ENCODE results near the gene CCDC17. TPM values are rescaled to one million over a fixed set of nuclear protein-coding genes. Genes with fewer than 3 reads are reported as not detected.
A peak's percentile ranks its signal among the peaks of the same experiment; 100 is the strongest.
"Not testable (repeated sequence)": the region's sequence is repeated elsewhere in the genome, so short reads cannot be mapped to it uniquely, and the experiment has no call there.

CCDC17 gene
- total RNA-seq, 2 experiments from 2014 or later = 1.0 to 1.6 TPM

DNA sequence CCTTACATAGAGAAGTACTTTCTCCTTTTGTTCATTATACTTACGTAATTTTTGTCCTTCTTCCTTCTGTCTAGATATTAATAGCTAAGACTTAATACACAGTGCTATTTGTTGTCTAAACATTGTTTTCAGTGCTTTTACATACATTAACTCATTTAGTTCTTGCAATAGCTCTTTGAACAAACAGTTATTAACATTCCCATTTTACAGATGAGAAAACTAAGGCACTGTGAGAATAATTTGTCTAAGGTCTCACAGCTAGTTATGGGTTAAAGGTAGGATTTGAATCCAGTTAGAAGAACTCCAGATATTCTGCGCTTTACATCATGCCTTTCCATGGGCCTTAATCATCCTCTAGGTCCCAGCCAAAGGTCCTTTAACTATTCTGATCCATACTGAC, 19.6 kb downstream of the CCDC17 start:
- CTCF ChIA-PET = interaction anchor here (0.6 to 1.4 kb wide), 2 partner anchors 10 to 282 kb away, joined by 3 read pairs; no protein-coding TSS in a partner anchor
- POLR2A ChIA-PET = interaction anchor here (0.6 to 1.2 kb wide), 2 partner anchors 9 to 353 kb away, joined by 3 to 4 read pairs; no protein-coding TSS in a partner anchor
- peaks cover 28% of the 10 kb centered on the region for H3K4me1 Mint-ChIP-seq

DNA sequence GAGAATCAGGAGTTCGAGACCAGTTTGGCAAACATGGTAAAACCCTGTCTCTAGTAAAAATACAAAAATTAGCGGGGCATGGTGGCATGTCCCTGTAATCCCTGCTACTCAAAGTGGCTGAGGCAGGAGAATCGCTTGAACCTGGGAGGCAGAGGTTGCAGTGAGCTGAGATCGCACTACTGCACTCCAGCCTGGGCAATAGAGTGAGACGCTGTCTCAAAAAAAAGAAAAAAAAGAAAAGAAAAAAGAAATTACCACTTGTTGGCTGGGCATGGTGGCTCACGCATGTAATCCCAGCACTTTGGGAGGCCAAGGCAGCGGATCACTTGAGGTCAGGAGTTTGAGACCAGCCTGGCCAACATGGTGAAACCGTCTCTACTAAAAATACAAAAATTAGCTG, 27.1 kb downstream of the CCDC17 start:
- CTCF ChIA-PET = interaction anchor here (0.6 kb wide), 2 partner anchors 104 to 282 kb away, joined by 3 to 4 read pairs; no protein-coding TSS in a partner anchor
- ATAC-seq; H3K9me3 Mint-ChIP-seq (ENCODE audit: low read depth); DNase-seq; POLR2A ChIA-PET; H3K27ac Mint-ChIP-seq; H3K27me3 Mint-ChIP-seq; intact Hi-C loops (cut with DNase I, micrococcal nuclease); H3K4me3 Mint-ChIP-seq: not testable (repeated sequence)
- Mint-ChIP-seq H3K4me1 (peaks cover 43% of the 10 kb centered on the region), H3K36me3 (ENCODE audit: low read depth) (peaks cover 47% of the 10 kb centered on the region)

More for the DNA sequence above, 19.6 kb downstream of the CCDC17 start:
- no peak for ATAC-seq
- Mint-ChIP-seq H3K27me3 (no peaks in the 10 kb centered on the region), H3K4me3 (no peak overlapping the region), H3K27ac (peak overlapping the region; percentile 29), H3K9me3 (ENCODE audit: low read depth) (no peaks in the 10 kb centered on the region), H3K36me3 (ENCODE audit: low read depth) (peaks cover 57% of the 10 kb centered on the region)
- intact Hi-C loops (cut with DNase I, micrococcal nuclease) = no loop called here
- DNase-seq = no peak

DNA sequence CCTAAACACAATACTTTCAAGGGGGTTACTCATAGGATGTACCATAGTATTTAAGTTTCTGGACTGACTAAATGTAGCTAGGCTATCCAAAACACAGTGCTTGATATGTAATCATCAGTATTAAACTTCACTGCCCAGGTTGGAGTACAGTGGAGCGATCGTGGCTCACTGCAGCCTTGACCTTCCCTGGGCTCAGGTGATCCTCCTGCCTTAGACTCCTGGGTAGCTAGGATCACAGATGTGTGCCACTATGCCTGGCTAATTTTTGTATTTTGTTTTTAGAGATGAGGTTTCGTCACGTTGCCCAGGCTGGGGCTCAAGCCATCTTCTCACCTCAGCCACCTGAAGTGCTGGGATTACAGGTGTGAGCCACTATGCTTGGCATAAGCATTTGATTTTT, 29.4 kb downstream of the CCDC17 start:
- CTCF ChIA-PET = no interaction called here
- peaks cover 32% of the 10 kb centered on the region for H3K4me1 Mint-ChIP-seq
- H3K9me3 Mint-ChIP-seq (ENCODE audit: low read depth) = no peaks in the 10 kb centered on the region
- POLR2A ChIA-PET = interaction anchor here (0.5 to 1.6 kb wide), 3 partner anchors 9 to 775 kb away, joined by 3 to 10 read pairs (median 3); no protein-coding TSS in a partner anchor
- ATAC-seq = no peak
- H3K27me3 Mint-ChIP-seq = no peaks in the 10 kb centered on the region
- intact Hi-C loops (cut with DNase I, micrococcal nuclease) = no loop called here
- DNase-seq = no peak
- no peak overlapping the region for H3K4me3 Mint-ChIP-seq
- peaks cover 51% of the 10 kb centered on the region for H3K36me3 Mint-ChIP-seq (ENCODE audit: low read depth)
- H3K27ac Mint-ChIP-seq = no peak overlapping the region

DNA sequence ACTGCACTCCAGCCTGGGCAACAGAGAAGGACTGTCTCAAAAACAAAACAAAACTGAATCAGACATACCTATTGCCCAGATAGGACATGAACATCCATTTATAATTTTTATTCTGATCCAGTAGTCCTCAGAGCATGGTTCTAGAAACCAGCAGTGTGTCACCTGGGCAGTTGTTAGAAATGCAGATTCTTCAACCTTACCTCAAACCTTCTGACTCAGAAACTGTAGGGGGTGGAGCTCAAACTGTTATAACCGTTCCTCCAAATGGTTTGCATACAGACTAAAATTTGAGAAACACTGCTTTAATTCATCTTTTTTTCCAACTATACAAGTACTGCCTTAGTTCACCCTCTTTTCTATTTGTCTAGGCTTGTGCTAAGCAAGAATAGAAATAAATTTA, 34.0 kb downstream of the CCDC17 start:
- Mint-ChIP-seq H3K36me3 (ENCODE audit: low read depth) (peaks cover 38% of the 10 kb centered on the region), H3K27me3 (no peaks in the 10 kb centered on the region), H3K4me1 (peaks cover 34% of the 10 kb centered on the region), H3K4me3 (no peak overlapping the region), H3K9me3 (ENCODE audit: low read depth) (no peaks in the 10 kb centered on the region), H3K27ac (no peak overlapping the region)
- intact Hi-C loops (cut with DNase I, micrococcal nuclease) = loop anchor here in 1 of 2 experiments (10.0 kb wide), 1 partner anchor 855 kb away; the partner anchor contains the start of genes KIF2C and RNU5D-1
- ATAC-seq (no peak), DNase-seq (no peak)
- CTCF ChIA-PET = no interaction called here
- POLR2A ChIA-PET = interaction anchor here (0.6 to 1.1 kb wide), 3 partner anchors 36 to 771 kb away, joined by 3 to 4 read pairs (median 3); no protein-coding TSS in a partner anchor

DNA sequence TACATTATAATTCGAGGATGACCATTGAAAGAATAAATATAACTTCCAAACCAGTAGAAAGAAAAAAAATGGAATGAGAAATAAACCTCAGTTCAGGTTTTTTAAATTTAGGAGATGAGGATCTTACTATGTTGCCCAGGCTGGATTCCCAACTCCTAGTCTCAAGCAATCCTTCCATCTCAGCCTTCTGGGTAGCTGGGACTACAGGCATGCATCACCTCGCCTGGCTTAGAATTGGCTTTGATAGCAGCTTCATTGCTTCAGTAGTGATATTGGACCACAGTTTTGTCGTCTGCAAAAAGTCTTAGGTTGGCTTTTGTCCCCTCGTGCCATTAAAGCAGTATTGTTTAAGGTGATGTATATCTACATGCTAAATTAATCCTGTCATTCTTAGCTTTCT, 37.1 kb downstream of the CCDC17 start:
- Mint-ChIP-seq H3K4me3 (peak overlapping the region; percentile 91), H3K4me1 (peaks cover 32% of the 10 kb centered on the region), H3K9me3 (ENCODE audit: low read depth) (no peaks in the 10 kb centered on the region), H3K36me3 (ENCODE audit: low read depth) (peaks cover 15% of the 10 kb centered on the region), H3K27me3 (no peaks in the 10 kb centered on the region), H3K27ac (peak overlapping the region; percentile 77)
- intact Hi-C loops (cut with DNase I, micrococcal nuclease) = loop anchor here in 1 of 2 experiments (10.0 kb wide), 1 partner anchor 852 kb away; the partner anchor contains the start of genes KIF2C and RNU5D-1
- ChIA-PET POLR2A (interaction anchor here (0.6 to 3.9 kb wide), 5 partner anchors 65 to 247 kb away, joined by 3 to 36 read pairs (median 4); partner anchors contain the start of genes MUTYH, PRDX1 and TOE1), CTCF (interaction anchor here (0.6 kb wide), 1 partner anchor 601 kb away, joined by 3 read pairs; the partner anchor contains the start of gene EIF2B3)
- ATAC-seq = no peak
- DNase-seq = no peak

DNA sequence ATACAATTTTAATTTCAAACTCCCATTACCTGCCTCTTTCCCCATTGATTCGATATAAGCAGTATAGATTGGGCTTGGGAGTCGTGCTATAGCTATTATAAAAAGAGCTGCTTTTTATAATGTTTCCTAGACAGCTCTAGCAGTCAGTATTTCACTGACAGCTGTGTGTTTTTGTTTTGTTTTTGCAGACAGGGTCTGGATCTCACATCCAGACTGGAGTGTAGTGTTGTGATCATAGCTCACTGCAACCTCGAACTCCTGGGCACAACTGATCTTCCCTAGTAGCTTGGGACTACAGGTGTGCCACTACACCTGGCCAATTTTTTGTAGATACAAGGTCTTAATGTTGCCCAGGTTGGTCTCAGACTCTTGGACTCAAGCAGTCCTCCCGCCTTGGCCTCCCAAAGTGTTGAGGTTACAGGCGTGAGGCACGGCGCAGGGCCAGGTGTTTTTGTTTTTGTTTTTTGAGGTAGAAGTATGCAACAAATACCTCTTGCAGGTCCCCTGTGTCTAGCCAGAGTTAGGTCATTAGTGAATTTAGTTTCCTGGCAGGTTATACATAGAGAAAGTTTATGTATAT, 38.3 kb downstream of the CCDC17 start:
- H3K27me3 Mint-ChIP-seq = no peaks in the 10 kb centered on the region
- no peaks in the 10 kb centered on the region for H3K9me3 Mint-ChIP-seq (ENCODE audit: low read depth)
- ATAC-seq (no peak), DNase-seq (no peak)
- H3K36me3 Mint-ChIP-seq (ENCODE audit: low read depth) = peaks cover 7% of the 10 kb centered on the region
- H3K4me1 Mint-ChIP-seq = peaks cover 28% of the 10 kb centered on the region
- POLR2A ChIA-PET = interaction anchor here (0.7 to 3.9 kb wide), 10 partner anchors 9 to 803 kb away, joined by 3 to 36 read pairs (median 4); partner anchors contain the start of genes CCDC163, GPBP1L1, MMACHC and MUTYH
- CTCF ChIA-PET = interaction anchor here (0.8 to 1.4 kb wide), 4 partner anchors 225 to 280 kb away, joined by 3 to 4 read pairs (median 4); partner anchors contain the start of gene MUTYH
- peak overlapping the region; percentile 91 for H3K4me3 Mint-ChIP-seq
- H3K27ac Mint-ChIP-seq = peak overlapping the region; percentile 65
- intact Hi-C loops (cut with DNase I, micrococcal nuclease) = loop anchor here in 1 of 2 experiments (1.0 to 10.0 kb wide), 2 partner anchors 63 to 851 kb away; partner anchors contain the start of genes KIF2C and RNU5D-1

DNA sequence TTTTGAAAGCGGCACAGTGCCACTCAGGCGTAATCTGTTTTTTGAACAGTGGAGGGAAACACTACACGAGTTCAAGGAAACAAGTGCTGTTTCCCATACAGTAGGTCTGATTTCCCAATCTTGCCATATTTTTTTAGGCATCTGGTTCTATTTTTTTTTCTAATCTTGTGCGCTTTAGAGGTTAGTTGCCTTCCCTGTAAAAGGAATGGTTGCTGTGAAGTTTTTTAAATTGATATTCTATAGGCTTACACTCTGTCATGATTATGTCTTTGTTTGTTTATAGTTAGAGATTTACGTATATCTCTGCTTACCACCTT, 38.8 kb downstream of the CCDC17 start:
- H3K36me3 Mint-ChIP-seq (ENCODE audit: low read depth) = peaks cover 5% of the 10 kb centered on the region
- ATAC-seq (no peak), DNase-seq (no peak)
- H3K27me3 Mint-ChIP-seq = no peaks in the 10 kb centered on the region
- ChIA-PET CTCF (interaction anchor here (0.8 to 1.4 kb wide), 3 partner anchors 224 to 279 kb away, joined by 3 to 4 read pairs (median 4); partner anchors contain the start of gene MUTYH), POLR2A (interaction anchor here (0.6 to 3.9 kb wide), 12 partner anchors 10 to 809 kb away, joined by 3 to 36 read pairs (median 4); partner anchors contain the start of genes CCDC163, GPBP1L1, MMACHC and MUTYH)
- H3K9me3 Mint-ChIP-seq (ENCODE audit: low read depth) = no peaks in the 10 kb centered on the region
- peaks cover 28% of the 10 kb centered on the region for H3K4me1 Mint-ChIP-seq
- peak overlapping the region; percentile 65 for H3K27ac Mint-ChIP-seq
- intact Hi-C loops (cut with DNase I, micrococcal nuclease) = loop anchor here in 1 of 2 experiments (1.0 to 10.0 kb wide), 2 partner anchors 63 to 850 kb away; partner anchors contain the start of genes KIF2C and RNU5D-1
- H3K4me3 Mint-ChIP-seq = peak overlapping the region; percentile 91

DNA sequence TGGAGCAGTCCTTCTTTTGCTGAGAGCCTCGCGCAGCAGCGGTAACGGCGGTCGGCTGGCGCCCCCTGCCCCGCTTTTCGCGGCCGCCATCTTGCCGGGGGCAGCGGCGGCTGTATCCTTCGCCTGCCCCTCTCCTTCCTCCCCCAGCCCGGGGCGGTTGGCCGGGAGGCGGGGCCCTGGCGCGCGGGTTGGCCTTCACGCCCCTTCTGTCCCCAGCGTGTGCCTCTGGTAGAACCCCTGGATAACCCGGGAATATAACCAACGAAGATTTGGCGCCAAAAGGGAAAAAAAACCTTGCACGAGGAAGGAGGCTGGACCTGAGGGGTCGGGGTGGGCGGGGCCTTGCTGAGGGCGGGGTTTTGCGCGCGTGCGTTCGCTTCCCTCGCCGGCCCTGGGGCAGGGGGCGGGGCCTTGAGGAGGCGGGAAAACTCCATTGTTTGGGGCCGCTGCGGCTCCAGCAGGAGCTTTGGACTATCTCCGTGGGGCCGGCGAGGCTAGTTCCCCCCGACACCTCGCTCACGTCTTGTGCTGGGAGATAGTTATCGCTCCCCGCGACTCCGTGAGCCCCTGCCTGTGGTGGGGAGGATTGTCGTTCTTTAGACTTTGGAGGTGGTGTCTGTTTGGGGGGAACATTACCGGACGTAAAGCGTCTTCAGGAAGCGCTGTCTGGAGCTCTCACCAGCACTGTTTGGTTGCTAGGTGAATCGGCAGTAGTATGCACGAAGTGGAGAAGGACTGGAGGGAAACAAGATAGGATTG, 39.3 kb downstream of the CCDC17 start:
- Mint-ChIP-seq H3K9me3 (ENCODE audit: low read depth) (no peaks in the 10 kb centered on the region), H3K4me3 (peak overlapping the region; percentile 91), H3K36me3 (ENCODE audit: low read depth) (peaks cover 5% of the 10 kb centered on the region), H3K4me1 (peaks cover 28% of the 10 kb centered on the region), H3K27ac (peak overlapping the region; percentile 100), H3K27me3 (no peaks in the 10 kb centered on the region)
- DNase-seq (peak; percentile 95), ATAC-seq (peak; percentile 45)
- intact Hi-C loops (cut with DNase I, micrococcal nuclease) = loop anchor here (1.0 to 10.0 kb wide), 12 partner anchors 62 to 850 kb away; partner anchors contain the start of genes UROD (in 2 of the 2), GPBP1L1 (in 1 of the 2), HECTD3 (in 1 of the 2) and IPP (in 1 of the 2)
- CTCF ChIA-PET = interaction anchor here (0.7 to 1.4 kb wide), 3 partner anchors 85 to 279 kb away, joined by 3 to 4 read pairs (median 3); partner anchors contain the start of gene CCDC163
- POLR2A ChIA-PET = interaction anchor here (0.6 to 3.9 kb wide), 14 partner anchors 10 to 809 kb away, joined by 3 to 36 read pairs (median 5); partner anchors contain the start of genes CCDC163, GPBP1L1, HECTD3 and MMACHC

DNA sequence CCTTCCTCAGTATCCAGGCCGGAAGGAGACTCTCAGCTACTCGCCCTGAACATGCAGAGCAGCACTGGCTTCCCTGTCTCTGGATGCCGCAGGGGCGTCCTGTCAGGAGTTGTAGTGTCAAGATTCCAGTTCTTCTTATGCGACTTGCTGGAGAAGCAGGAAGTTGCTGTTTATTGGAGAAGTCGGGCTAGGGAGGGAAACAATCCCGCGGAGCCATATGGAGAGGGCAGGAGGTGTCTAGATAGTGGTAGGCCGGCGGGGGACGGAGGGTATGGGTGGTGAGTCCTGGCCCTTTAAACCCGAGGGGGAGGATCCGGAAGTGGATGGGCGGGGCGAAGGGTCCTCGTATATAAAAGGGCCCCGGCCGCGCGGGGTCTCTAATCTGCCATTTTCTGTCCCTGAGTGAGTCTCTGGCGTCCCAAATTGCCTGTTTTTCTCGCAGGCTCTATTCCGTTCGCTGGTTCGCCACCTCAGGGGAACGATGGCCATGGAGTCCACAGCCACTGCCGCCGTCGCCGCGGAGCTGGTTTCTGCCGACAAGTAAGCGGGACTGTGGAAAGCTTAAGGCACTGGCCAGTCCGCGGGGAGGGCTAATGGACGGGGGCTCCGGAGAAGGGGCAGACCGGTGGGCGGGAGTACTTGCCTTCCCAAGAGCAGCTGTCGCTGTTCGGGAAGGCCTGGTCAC, 40.0 kb downstream of the CCDC17 start, which contains the start of gene NASP:
NASP (plus strand) TSS at position 376 of the 685 bp plus-strand sequence; CDS start at position 482, 106 bp downstream.
- CTCF ChIA-PET = interaction anchor here (0.6 to 2.1 kb wide), 9 partner anchors 13 to 278 kb away, joined by 3 to 6 read pairs (median 3); partner anchors contain the start of genes CCDC163 and GPBP1L1
- POLR2A ChIA-PET = interaction anchor here (0.7 to 3.9 kb wide), 14 partner anchors 14 to 862 kb away, joined by 4 to 36 read pairs (median 6); partner anchors contain the start of genes CCDC163, GPBP1L1, HECTD3 and MMACHC
- Mint-ChIP-seq H3K4me1 (peaks cover 22% of the 10 kb centered on the region), H3K4me3 (peak within 1 kb of the TSS; percentile 91), H3K27ac (peak within 1 kb of the TSS; percentile 100), H3K27me3 (no peaks in the 10 kb centered on the region), H3K9me3 (ENCODE audit: low read depth) (no peaks in the 10 kb centered on the region), H3K36me3 (ENCODE audit: low read depth) (peaks cover 5% of the 10 kb centered on the region)
- intact Hi-C loops (cut with DNase I, micrococcal nuclease) = loop anchor here (1.0 to 10.0 kb wide), 20 partner anchors 34 to 910 kb away; partner anchors contain the start of genes AKR1A1 (in 2 of the 2), IPP (in 2 of the 2), KIF2C (in 2 of the 2) and UROD (in 2 of the 2)
- DNase-seq (peak; percentile 94), ATAC-seq (peak; percentile 67)

DNA sequence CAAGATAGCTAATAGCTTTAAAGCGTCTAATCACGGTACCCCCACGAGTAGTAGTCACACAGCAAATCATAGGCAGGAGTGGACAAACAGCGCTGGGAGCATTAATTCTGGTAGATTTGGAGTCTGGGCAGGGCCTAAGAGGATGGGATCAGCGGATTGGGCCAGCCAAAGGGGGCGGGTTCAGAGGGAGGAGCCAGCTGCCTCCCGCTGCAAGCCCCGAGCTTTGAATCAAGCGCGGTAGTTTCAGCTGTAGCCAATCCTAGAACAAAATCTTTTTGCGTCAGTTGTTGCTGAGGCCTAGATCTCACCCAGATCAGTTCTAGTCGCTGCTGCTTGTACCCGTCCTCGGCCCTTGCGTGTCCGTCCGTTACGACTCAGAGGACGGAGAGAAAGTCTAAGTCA, 40.6 kb downstream of the CCDC17 start:
- H3K4me3 Mint-ChIP-seq = peak overlapping the region; percentile 91
- intact Hi-C loops (cut with DNase I, micrococcal nuclease) = loop anchor here (1.0 to 10.0 kb wide), 12 partner anchors 33 to 909 kb away; partner anchors contain the start of genes AKR1A1 (in 2 of the 2), KIF2C (in 2 of the 2), ARMH1 (in 1 of the 2) and CCDC163 (in 1 of the 2)
- peak; percentile 84 for ATAC-seq
- POLR2A ChIA-PET = interaction anchor here (0.7 to 3.9 kb wide), 10 partner anchors 13 to 861 kb away, joined by 4 to 36 read pairs (median 6); partner anchors contain the start of genes CCDC163, HECTD3, MMACHC and MUTYH
- peaks cover 5% of the 10 kb centered on the region for H3K36me3 Mint-ChIP-seq (ENCODE audit: low read depth)
- peak overlapping the region; percentile 100 for H3K27ac Mint-ChIP-seq
- CTCF ChIA-PET = interaction anchor here (0.6 to 2.1 kb wide), 7 partner anchors 13 to 103 kb away, joined by 3 to 6 read pairs (median 3); partner anchors contain the start of gene GPBP1L1
- no peaks in the 10 kb centered on the region for H3K27me3 Mint-ChIP-seq
- H3K4me1 Mint-ChIP-seq = peaks cover 20% of the 10 kb centered on the region
- no peaks in the 10 kb centered on the region for H3K9me3 Mint-ChIP-seq (ENCODE audit: low read depth)
- peak; percentile 97 for DNase-seq
